Endothelial cell of umbilical vein (primary cell): Measurements from ENCODE around the gene CAND1. TPM values are rescaled to one million over a fixed set of nuclear protein-coding genes. Genes with fewer than 3 reads are reported as not detected.

Experiments
- BruUV-seq: library from RNA; stranded (reverse); fragments of 400-500 nt; replicated peaks from 2 replicates; lab custom pipeline; 2021; lab: Mats Ljungman, UMichigan
- CTCF ChIA-PET: fragments of 300-600, 350-600 bp; sonication (Branson Sonifier 250); formaldehyde crosslinking; loops from one replicate; lab custom pipeline; 2021; ENCODE audit warnings: antibody characterized with exemption, inconsistent platforms; lab: Charles Lee
- POLR2A ChIA-PET: fragments of 300-600, 350-600 bp; sonication (Branson Sonifier 250); formaldehyde crosslinking; loops from one replicate; lab custom pipeline; 2021; ENCODE audit warnings: antibody characterized with exemption, inconsistent platforms; lab: Charles Lee
- DNase-seq: peaks from one replicate; pipeline ENCODE4 v3.0.0-alpha.2; 2011; ENCODE audit warnings: low read depth, low spot score
- FAIRE-seq: peaks from 2 replicates; lab custom pipeline; 2011; peaks lifted over from hg19 to GRCh38; lab: Jason Lieb, UNC
- H2AFZ ChIP-seq: 2 replicates; pipeline ENCODE4 v1.6.0; 2012; ENCODE audit warnings: low read depth, low read length, control low read depth, inconsistent platforms
- H3K27ac ChIP-seq: 2 replicates; pipeline ENCODE4 v1.5.1; 2011; ENCODE audit warnings: low read depth, mild to moderate bottlenecking, control low read depth, low read length, moderate library complexity; ENCODE audit not compliant: insufficient read depth
- H3K27me3 ChIP-seq, 2 experiments: 2 replicates each; pipeline versions ENCODE4 v1.6.0 to v1.6.1; 2011; ENCODE audit warnings: low read length in 2 of 2, mixed read lengths in 1 of 2; ENCODE audit not compliant: control insufficient read depth in 2 of 2, insufficient read depth in 2 of 2
- H3K36me3 ChIP-seq, 2 experiments: 2 replicates in 1 of 2; 3 replicates in 1 of 2; pipeline ENCODE4 v1.5.1; 2011; ENCODE audit warnings: low read length in 2 of 2, mild to moderate bottlenecking in 1 of 2, moderate library complexity in 1 of 2; ENCODE audit not compliant: control insufficient read depth in 2 of 2, insufficient read depth in 2 of 2; ENCODE audit errors: extremely low read depth in 1 of 2
- H3K4me1 ChIP-seq: 3 replicates; pipeline ENCODE4 v1.5.1; 2011; ENCODE audit warnings: mild to moderate bottlenecking, low read length; ENCODE audit not compliant: control insufficient read depth, insufficient read depth; ENCODE audit errors: extremely low read depth
- H3K4me2 ChIP-seq: 2 replicates; pipeline ENCODE4 v1.6.1; 2011; ENCODE audit warnings: low read length, control low read depth, mixed read lengths; ENCODE audit not compliant: insufficient read depth
- H3K4me3 ChIP-seq, 3 experiments: fragments of 200-600 bp in 1 of 3; sonication (generic), shearing (Covaris generic) in 1 of 3; replicated peaks in 1 of 3; 2 replicates each; pipeline ENCODE4 v1.5.1; 2011 to 2016; ENCODE audit warnings: control low read depth in 3 of 3, low read length in 3 of 3, mild to moderate bottlenecking in 2 of 3, inconsistent platforms in 1 of 3, low read depth in 1 of 3, moderate library complexity in 1 of 3; ENCODE audit not compliant: insufficient read depth in 1 of 3
- H3K79me2 ChIP-seq: 2 replicates; pipeline ENCODE4 v1.6.0; 2012; ENCODE audit warnings: low read length, inconsistent platforms; ENCODE audit not compliant: control insufficient read depth, insufficient read depth
- H3K9ac ChIP-seq: replicated peaks from 2 replicates; pipeline ENCODE3; 2011; ENCODE audit warnings: low read length, control low read depth; ENCODE audit not compliant: insufficient read depth; ENCODE audit errors: extremely low read depth
- H3K9me1 ChIP-seq: replicated peaks from 3 replicates; pipeline ENCODE4 v1.6.0; 2011; ENCODE audit warnings: mild to moderate bottlenecking, low read length; ENCODE audit not compliant: control insufficient read depth, insufficient read depth; ENCODE audit errors: extremely low read depth
- H3K9me3 ChIP-seq: replicated peaks from 2 replicates; pipeline ENCODE4 v1.5.1; 2012; ENCODE audit warnings: low read length, inconsistent platforms; ENCODE audit not compliant: control insufficient read depth, insufficient read depth
- H4K20me1 ChIP-seq: replicated peaks from 2 replicates; pipeline ENCODE3; 2011; ENCODE audit warnings: mild to moderate bottlenecking, low read length; ENCODE audit not compliant: control insufficient read depth, insufficient read depth; ENCODE audit errors: extremely low read depth
- CTCF ChIP-seq, 2 donors: IDR thresholded peaks; 1 replicate in 1 of 2; 2 replicates in 1 of 2; pipeline ENCODE4 v1.5.1; 2011; ENCODE audit warnings: low read length in 2 of 2, mild to moderate bottlenecking in 2 of 2, moderate library complexity in 2 of 2, control low read depth in 1 of 2, inconsistent platforms in 1 of 2, low read depth in 1 of 2; ENCODE audit not compliant: insufficient read depth in 1 of 2; ENCODE audit errors: extremely low read depth in 1 of 2
- FOS ChIP-seq: IDR thresholded peaks from 2 replicates; pipeline ENCODE4 v1.6.1; 2011; ENCODE audit warnings: mild to moderate bottlenecking, low read length, moderate library complexity, borderline replicate concordance; ENCODE audit not compliant: insufficient read depth
- GATA2 ChIP-seq: IDR thresholded peaks from 2 replicates; pipeline ENCODE4 v1.7.0; 2011; ENCODE audit warnings: low read depth, mild to moderate bottlenecking, moderate library complexity, mixed read lengths, low read length; ENCODE audit not compliant: insufficient read length, insufficient read depth
- dilution Hi-C: fragments of 300-500 bp; cut with MboI; formaldehyde crosslinking; loops from one replicate; pipeline ENCODE4 v1.15.0; 2019; ENCODE audit warnings: low sequenced_read_pairs; ENCODE audit not compliant: extremely low pct_ligation_motif_present
- intact Hi-C: fragments of 100-400 bp; cut with micrococcal nuclease; formaldehyde crosslinking; loops from one replicate; pipeline ENCODE4 v1.10.0; 2022
- polyA plus RNA-seq, 4 experiments: library from polyadenylated mRNA; depleted of rRNA in 3 of 4; stranded (reverse) in 3 of 4; unstranded in 1 of 4; fragments of >200 nt; gene quantifications; 2 replicates each; pipeline versions ENCODE4 v1.2.1 to v1.2.3, GENCODE V29; 2011 to 2012; ENCODE audit warnings: missing spikeins in 1 of 4
- total RNA-seq: library from RNA; stranded (reverse); gene quantifications from 2 replicates; pipeline ENCODE4 v1.2.3, GENCODE V29; 2021

CAND1 gene
- total and polyA plus RNA-seq, 2 donors (not counting 3 experiments of a cell fraction or from before 2014, with no cell fraction given), result 28.3 to 128 TPM

GRCh38 chr12:67355428-67356379 lies 86.5 kb downstream of the CAND1 start:
- H3K9me1 ChIP-seq, result no peaks in the 10 kb centered on the region
- H3K27me3 ChIP-seq, result peaks cover 0 to 3% of the 10 kb centered on the region in 2 experiments
- H3K4me3 ChIP-seq, result no peak overlapping the region
- no peak overlapping the region for H3K9ac ChIP-seq
- peak; percentile 62 for DNase-seq
- ChIA-PET CTCF (interaction anchor here (0.6 to 10.0 kb wide), 69 partner anchors 9 to 1841 kb away, joined by 3 to 573 read pairs (median 4); partner anchors contain the start of genes CAND1 and DYRK2), POLR2A (no interaction called here)
- H3K9me3 ChIP-seq, result no peaks in the 10 kb centered on the region
- no peaks in the 10 kb centered on the region for H3K36me3 ChIP-seq
- no peak overlapping the region for H2AFZ ChIP-seq
- dilution Hi-C loops, result no loop called here
- BruUV-seq, result no TSS peak
- no peak overlapping the region for H3K4me2 ChIP-seq
- intact Hi-C loops, result loop anchor here (1.0 to 5.0 kb wide), 3 partner anchors 86 to 867 kb away; no protein-coding TSS in a partner anchor
- H4K20me1 ChIP-seq, result no peaks in the 10 kb centered on the region
- TF ChIP-seq FOS (no peak), GATA2 (peak; percentile 34), CTCF (IDR thresholded peaks at IDR 0.05; ENCODE audit: extremely low read depth in 1 of 2, insufficient read depth in 1 of 2, low read depth in 1 of 2, low read length in 2 of 2) (peak; percentile 31 to 43)
- H3K79me2 ChIP-seq, result no peaks in the 10 kb centered on the region
- H3K4me1 ChIP-seq, result no peaks in the 10 kb centered on the region
- FAIRE-seq, result peak; percentile 62
- H3K27ac ChIP-seq, result no peak overlapping the region
